ENCODE results near the gene CNTNAP2. TPM values are rescaled to one million over a fixed set of nuclear protein-coding genes. Genes with fewer than 3 reads are reported as not detected.
A peak's percentile ranks its signal among the peaks of the same experiment; 100 is the strongest.

CNTNAP2 gene
- total RNA-seq, 2 donors from 2014 or later: 0.29 to 1.1 TPM

GRCh38 chr7:146645383-146645976, 528.9 kb downstream of the CNTNAP2 start:
- intact Hi-C loops (cut with DNase I): no loop called here
- no peak for ATAC-seq
- DNase-seq: no peak

GRCh38 chr7:146647445-146647844, 530.8 kb downstream of the CNTNAP2 start:
- no peak for ATAC-seq
- no peak for DNase-seq
- intact Hi-C loops (cut with DNase I): no loop called here

DNA sequence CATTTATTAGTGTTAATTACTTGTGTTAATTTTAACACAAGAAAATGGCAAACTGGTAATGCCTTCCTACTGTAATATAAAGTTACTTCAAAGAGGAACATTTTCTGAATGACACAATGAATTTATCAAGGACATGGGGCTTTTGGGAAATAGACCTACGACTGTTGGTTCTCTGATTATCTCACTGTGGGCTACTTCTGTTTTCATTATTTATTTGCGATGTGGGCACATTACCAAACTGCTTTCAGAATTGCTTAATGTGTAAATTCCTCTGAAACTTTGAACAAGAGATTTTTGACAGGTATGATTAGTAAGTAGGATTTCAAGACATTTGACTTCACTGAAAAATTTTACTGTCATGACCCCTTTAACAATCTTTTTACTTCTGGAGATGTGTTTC, 535.6 kb downstream of the CNTNAP2 start:
- DNase-seq: no peak
- no peak for ATAC-seq
- intact Hi-C loops (cut with DNase I): no loop called here

DNA sequence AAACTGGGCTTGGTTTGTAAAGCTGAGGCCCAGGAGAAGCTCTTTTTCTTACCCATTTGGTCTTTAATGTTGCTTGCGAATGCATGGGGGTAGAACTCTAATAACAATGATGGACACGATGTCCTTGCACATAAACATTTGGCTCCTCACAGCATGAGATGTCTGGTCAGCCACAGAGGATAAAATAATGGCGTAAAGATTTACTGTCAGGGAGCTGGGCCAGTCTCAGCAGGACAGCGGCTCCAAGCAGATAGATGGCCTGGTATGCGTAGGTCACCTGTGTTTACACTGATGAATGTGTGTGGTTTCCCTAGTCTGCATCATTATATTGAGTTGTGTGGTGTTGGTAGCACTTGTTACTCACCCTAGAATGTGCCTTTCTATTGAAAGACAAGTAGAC, 537.4 kb downstream of the CNTNAP2 start:
- intact Hi-C loops (cut with DNase I): no loop called here
- ATAC-seq: no peak
- DNase-seq: no peak

DNA sequence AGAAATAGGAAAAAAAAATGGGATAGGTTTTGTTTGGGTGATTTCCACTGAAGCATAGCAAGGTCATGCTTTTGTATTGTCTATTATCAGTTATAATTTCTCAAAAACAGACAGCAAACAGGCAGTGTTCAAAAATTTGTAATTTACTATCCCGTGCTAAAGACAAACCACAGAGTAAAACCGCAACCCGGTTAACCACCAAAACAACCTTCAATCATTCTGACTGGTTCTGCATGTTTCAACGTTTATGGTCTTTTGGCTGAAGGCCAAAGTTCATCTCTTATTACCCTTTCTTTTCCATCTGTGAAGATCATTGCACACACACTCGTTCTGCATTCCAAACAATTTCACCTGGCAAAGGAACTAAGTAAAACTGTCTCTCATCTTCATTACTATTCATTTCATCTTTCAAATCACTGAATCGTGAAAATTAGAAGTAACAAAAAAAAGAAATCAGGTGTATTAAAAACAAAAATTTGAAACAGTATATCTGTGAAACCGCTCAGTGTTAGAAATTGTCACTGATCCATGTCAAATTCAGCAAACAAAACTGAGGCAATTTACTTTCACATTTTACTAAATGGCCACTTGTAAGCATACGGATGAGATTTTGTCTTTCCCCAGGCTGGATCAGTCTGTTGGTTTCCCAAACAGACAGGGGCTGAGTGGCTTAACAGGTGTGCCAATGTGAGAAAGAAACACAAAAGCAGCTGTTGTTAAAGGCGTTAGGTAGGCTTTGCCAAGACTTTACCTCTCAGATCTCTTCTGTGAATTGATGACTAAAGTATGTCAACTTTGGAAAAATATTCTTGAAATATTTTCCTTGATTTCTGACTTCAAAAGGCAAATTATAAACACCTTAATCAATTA, 539.6 kb downstream of the CNTNAP2 start:
- DNase-seq (no peak), ATAC-seq (no peak)
- intact Hi-C loops (cut with DNase I): no loop called here

DNA sequence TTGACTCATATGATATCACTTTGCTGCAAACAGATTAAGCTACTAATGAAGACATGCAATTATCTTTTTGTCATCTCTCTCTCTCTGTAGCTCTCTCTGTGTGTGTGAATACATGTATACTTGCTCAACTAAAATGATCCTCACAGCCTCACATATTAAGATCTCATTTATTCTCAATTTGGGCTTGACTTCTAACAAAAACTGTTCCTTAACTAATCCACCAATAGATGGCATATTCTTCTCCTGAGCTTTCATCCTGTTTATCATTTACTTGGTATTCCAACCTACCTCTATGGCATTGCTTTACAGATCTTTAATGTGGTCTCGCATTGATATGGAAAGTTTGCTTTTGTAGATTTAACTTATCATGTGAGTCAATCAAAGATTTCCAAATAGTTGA, 540.4 kb downstream of the CNTNAP2 start:
- ATAC-seq (no peak), DNase-seq (no peak)
- intact Hi-C loops (cut with DNase I): no loop called here

GRCh38 chr7:146658604-146659003, 542.0 kb downstream of the CNTNAP2 start:
- ATAC-seq: no peak
- no peak for DNase-seq
- intact Hi-C loops (cut with DNase I): no loop called here

- DNase-seq (no peak), ATAC-seq (peak in 1 of 2 donors; percentile 17)
- intact Hi-C loops (cut with DNase I): no loop called here
These were observed 543.1 kb downstream of the CNTNAP2 start for GRCh38 chr7:146659732-146660131.

- DNase-seq (no peak), ATAC-seq (peak in 1 of 2 donors; percentile 55)
- intact Hi-C loops (cut with DNase I): no loop called here
These were observed 544.2 kb downstream of the CNTNAP2 start for GRCh38 chr7:146660839-146661238.

GRCh38 chr7:146661435-146661834, 544.8 kb downstream of the CNTNAP2 start:
- ATAC-seq (no peak), DNase-seq (no peak)
- intact Hi-C loops (cut with DNase I): no loop called here

DNA sequence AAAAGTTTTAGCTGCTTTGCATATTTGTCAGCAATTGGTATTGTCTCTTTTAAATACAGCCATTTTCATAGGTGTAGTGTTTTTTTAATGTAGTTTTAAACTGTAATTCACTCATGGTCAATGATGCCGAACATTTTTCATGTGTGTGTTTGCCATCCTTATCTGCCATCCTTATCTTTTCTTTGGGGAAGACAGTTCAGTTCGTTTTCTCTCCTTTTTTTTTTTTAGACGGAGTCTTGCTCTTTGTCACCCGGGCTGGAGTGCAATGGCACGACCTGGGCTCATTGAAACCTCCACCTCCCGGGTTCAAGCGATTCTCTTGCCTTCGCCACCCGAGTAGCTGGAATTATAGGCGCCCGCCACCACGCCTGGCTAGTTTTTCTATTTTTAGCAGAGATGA, 545.3 kb downstream of the CNTNAP2 start:
- ATAC-seq: no peak
- intact Hi-C loops (cut with DNase I): no loop called here
- no peak for DNase-seq

GRCh38 chr7:146665023-146665422, 548.4 kb downstream of the CNTNAP2 start:
- intact Hi-C loops (cut with DNase I): no loop called here
- ATAC-seq: no peak
- DNase-seq: no peak

DNA sequence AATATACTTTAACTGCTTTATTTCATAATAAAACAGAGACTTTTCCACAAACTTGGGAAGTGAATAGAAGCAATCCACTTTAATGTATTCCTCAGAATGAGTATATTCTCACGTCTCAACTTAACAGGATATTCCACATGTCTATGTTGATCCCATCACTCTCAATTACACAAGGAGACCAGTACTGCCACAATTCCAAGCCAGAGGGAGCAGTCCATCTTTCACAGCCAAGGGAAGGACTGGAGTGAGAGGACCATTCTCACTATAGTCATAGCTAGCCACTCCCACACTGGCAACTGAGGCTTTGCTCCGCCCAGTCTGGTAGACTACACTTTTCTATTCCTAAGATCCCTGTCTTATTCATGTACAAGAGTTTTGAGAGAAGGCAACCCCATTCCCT, 553.9 kb downstream of the CNTNAP2 start:
- no peak for ATAC-seq
- intact Hi-C loops (cut with DNase I): no loop called here

GRCh38 chr7:146681487-146681886, 564.9 kb downstream of the CNTNAP2 start:
- ATAC-seq (no peak), DNase-seq (no peak)
- intact Hi-C loops (cut with DNase I): no loop called here

More for the DNA sequence above, 553.9 kb downstream of the CNTNAP2 start:
- no peak for DNase-seq

- intact Hi-C loops (cut with DNase I): no loop called here
- no peak for DNase-seq
- no peak for ATAC-seq
These were observed 566.8 kb downstream of the CNTNAP2 start for GRCh38 chr7:146683439-146683838.

- intact Hi-C loops (cut with DNase I): no loop called here
- ATAC-seq: no peak
- no peak for DNase-seq
These were observed 574.4 kb downstream of the CNTNAP2 start for GRCh38 chr7:146690987-146691386.

DNA sequence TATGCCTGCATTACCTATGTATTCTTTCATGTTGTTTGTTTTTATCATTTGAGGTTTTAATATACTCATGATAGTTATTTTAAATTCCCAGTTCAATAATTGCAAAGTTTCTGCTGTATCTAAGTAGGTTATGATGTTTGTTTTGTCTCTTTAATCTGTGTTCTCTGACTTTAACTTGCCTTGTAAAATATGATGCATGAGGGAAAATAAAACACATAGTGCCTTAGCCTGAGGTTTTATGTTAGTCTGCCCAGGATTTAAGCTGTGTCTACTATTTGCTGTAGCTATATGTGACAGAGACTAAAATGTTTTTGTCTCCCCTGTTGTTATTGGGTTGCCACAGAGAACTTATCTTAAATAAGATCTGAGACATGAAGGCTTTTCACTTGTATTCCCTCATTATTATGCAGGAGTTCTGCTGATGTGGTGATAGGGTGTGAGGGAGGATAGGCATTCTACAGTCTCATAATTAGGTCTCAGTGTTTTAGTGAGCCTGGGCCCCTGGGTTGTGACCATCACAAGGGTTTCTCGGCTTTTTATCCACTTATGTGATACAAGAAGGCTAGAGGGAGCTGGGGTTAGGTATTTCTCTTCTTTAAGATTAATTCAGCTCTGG, 582.5 kb downstream of the CNTNAP2 start:
- DNase-seq: no peak
- no peak for ATAC-seq
- intact Hi-C loops (cut with DNase I): no loop called here

DNA sequence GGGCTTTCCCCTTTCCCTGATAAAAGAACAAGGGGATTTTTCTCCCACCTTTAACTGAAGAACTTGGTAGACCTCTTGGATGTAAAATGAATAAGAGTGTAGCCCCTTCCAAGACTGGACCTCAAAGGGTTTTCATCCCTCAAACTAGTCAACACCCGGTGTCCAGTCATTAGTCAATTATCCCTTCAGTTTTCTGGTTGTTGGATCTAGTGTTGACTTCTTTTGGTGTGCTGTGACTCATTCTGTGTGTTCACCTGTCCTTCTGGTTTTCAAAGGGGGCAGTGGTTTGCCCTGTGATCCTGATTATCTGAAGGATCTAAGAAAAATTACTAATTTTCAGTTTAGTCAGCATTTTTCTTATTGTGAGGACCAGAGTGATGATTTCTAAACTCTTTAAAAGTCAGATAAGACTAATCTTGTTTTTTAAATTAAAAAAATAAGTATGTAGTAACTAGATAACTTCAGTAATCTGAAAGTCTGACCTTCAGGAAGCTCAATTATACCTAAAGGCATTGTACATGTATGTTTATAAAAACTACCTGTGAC, 583.5 kb downstream of the CNTNAP2 start:
- DNase-seq (no peak), ATAC-seq (no peak)
- intact Hi-C loops (cut with DNase I): no loop called here

- DNase-seq (no peak), ATAC-seq (no peak)
- intact Hi-C loops (cut with DNase I): no loop called here
These were observed 584.6 kb downstream of the CNTNAP2 start for GRCh38 chr7:146701166-146701565.

- intact Hi-C loops (cut with DNase I): no loop called here
- DNase-seq (no peak), ATAC-seq (no peak)
These were observed 586.3 kb downstream of the CNTNAP2 start for GRCh38 chr7:146702898-146703297.

Measured in left cardiac atrium (tissue), 4 donors.